ENCODE data around the gene BCAP29.

BCAP29 gene

GRCh38 chr7:107668296-107668695, 88.2 kb downstream of the BCAP29 start:
- DNase-seq (ENCODE audit: low spot score): no peak

Data from pons (tissue), 1 donor.